GM18907 (cell line): ENCODE measurements around the gene GRM8.
A peak's percentile ranks its signal among the peaks of the same experiment; 100 is the strongest.
"Not testable (repeated sequence)": the region's sequence is repeated elsewhere in the genome, so short reads cannot be mapped to it uniquely, and the experiment has no call there.

Source experiments
- ATAC-seq: cut with Tn5 transposase; IDR thresholded peaks from one replicate; pipeline ENCODE4 v1.9.1; 2021; ENCODE audit warnings: mild to moderate bottlenecking, moderate library complexity; ENCODE audit not compliant: unreplicated experiment

Gene GRM8

DNA sequence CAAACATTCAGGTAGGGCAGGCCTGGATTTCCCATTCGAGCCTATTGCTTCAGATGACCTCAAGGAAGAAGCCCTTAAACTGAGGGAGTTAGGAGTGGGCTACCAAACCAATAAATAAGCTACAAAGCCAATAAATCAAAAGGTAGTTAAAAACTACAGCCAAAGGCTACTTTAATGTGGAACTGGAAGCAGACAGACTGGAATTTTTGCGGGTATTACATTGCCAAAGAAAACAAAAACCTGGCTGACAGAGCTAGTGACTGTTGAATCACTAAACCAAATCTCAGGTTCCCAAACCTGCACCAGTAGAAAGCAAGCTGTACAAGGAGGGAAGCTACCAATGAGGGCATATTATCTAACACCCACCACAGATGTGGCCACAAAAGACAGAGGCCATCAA, 315.6 kb downstream of the GRM8 start:
- ATAC-seq = no peak

GRCh38 chr7:126931581-126931980, 321.2 kb downstream of the GRM8 start:
- ATAC-seq = no peak

GRCh38 chr7:126930166-126930565, 322.6 kb downstream of the GRM8 start:
- ATAC-seq = no peak

DNA sequence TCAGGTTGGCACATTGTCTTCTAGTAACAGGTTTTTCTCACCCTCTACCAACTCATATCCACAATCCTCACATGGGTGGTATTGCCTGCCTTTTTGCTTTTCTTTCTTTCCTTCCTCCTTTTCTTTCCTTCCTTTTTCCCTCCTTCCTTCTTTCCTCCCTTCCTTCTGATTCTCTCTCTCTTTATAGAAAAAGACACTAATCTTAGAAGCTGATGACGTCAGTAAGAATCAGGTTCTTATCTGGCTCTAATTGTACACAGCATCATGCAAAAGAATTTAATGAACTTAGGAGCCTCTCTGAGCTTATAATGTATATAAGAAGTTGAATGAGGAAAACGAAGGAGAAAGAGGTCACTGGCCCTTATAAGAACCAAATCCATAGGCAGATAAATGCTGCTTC, 328.3 kb downstream of the GRM8 start:
- ATAC-seq = no peak

- peak; percentile 86 for ATAC-seq
Measured at GRCh38 chr7:126911627-126912026, 341.1 kb downstream of the GRM8 start.

- ATAC-seq = not testable (repeated sequence)
Measured at GRCh38 chr7:126908564-126908963, 344.2 kb downstream of the GRM8 start.

- not testable (repeated sequence) for ATAC-seq
Measured at GRCh38 chr7:126907657-126908056, 345.1 kb downstream of the GRM8 start.

- ATAC-seq = not testable (repeated sequence)
Measured at GRCh38 chr7:126905255-126905654, 347.5 kb downstream of the GRM8 start.

DNA sequence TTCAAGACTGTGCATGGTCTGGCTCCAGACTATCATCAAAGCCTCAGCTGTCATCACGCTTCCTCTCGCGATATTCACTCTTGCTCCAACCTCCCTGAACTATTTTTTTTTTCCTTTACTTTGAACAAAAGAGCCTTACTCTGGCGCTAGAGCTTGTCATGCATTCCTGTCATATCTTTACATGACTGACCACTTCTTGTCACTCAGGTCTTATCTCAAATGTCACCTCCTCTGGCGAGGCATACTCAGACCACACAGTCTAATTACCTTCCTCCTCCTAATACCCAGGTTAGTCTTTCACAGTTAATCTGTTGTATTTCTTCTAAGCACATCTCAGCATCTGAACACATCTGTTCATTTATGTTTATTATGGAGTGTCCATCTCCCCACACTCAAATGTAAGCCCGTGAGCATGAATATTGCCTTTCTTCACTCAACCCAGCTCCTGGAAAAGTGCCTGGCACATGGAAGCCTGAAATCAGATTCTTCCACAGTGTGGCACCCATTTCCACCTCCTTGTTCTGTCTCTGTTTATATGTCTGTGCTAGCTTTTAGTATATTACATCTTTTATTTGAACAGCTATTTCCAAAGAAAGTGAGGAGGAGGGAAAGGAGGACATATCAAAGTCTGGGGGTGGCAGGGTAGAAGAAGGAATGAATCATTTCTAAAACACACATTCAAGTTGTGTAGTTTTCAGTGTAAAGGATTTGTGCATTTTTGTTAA, 351.5 kb downstream of the GRM8 start:
- ATAC-seq = not testable (repeated sequence)

DNA sequence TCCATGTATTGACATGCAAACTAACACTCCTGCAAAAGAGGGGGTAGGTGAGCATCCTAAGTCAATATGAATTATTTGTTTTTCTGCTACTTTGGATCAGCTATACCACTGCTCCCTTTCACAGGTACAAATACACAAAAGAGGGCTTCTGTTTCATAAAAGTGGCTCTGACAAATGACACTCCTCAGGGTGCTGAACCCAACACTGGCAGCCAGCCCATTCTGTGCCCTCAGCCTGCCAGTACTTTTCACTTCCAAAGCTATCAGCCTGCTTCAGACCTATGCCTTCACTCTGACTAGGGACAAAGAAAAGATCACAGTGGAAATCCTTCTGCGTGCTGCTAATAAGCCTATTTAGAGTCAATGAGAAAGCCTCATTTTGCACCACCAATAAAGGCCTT, 364.8 kb downstream of the GRM8 start:
- ATAC-seq = not testable (repeated sequence)

DNA sequence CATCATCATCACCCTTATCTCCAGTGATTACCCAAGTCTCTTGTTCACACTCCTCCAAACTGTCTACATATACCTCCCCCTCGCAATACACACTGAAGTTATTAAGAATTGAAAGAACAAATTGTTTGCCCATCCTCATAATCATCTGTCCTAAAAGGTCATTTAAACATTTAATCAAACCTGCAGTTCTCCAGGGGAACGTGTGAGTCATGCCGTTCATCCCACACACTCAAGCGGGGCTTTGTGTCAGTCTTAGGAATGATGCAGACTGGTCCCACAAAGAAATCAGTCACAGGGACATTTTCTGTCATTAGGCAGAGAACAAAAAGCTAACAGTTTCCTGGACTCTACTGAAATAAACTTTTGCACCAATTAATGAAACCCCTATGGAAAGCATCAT, 365.2 kb downstream of the GRM8 start:
- ATAC-seq = not testable (repeated sequence)

GRCh38 chr7:126882730-126883129, 370.0 kb downstream of the GRM8 start:
- ATAC-seq = not testable (repeated sequence)

GRCh38 chr7:126881908-126882307, 370.8 kb downstream of the GRM8 start:
- peak; percentile 46 for ATAC-seq

- no peak for ATAC-seq
Measured at GRCh38 chr7:126881315-126881714, 371.4 kb downstream of the GRM8 start.

GRCh38 chr7:126876536-126876935, 376.2 kb downstream of the GRM8 start:
- not testable (repeated sequence) for ATAC-seq

GRCh38 chr7:126856691-126857291, 395.9 kb downstream of the GRM8 start:
- peak; percentile 90 for ATAC-seq

GRCh38 chr7:126845331-126845730, 407.4 kb downstream of the GRM8 start:
- no peak for ATAC-seq

GRCh38 chr7:126843883-126844282, 408.9 kb downstream of the GRM8 start:
- no peak for ATAC-seq

GRCh38 chr7:126843336-126843735, 409.4 kb downstream of the GRM8 start:
- ATAC-seq = no peak

DNA sequence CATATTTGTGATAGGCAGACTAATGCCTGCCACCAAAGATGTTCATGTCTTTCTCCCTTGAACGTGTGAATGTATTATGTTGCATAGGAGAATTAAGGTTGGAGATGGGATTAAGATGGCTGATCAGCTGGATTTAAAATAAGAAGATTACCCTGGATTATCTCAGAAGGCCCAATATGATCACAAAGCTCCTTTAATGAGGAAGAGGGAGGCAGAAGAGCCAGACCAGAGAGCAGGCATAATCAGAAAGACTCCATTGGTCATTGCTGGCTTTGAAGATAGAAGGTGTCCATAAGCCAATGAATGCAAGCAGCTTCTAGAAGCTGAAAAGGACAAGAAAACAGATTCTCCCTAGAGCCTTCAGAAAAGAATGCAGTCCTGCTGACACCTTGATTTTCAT, 410.3 kb downstream of the GRM8 start:
- no peak for ATAC-seq

- no peak for ATAC-seq
Measured at GRCh38 chr7:126840869-126841268, 411.9 kb downstream of the GRM8 start.

GRCh38 chr7:126839624-126840023, 413.1 kb downstream of the GRM8 start:
- ATAC-seq = no peak

- no peak for ATAC-seq
Measured at GRCh38 chr7:126838194-126838593, 414.5 kb downstream of the GRM8 start.
